Calu3 (cell line): ENCODE measurements around the gene DISP3. TPM values are rescaled to one million over a fixed set of nuclear protein-coding genes. Genes with fewer than 3 reads are reported as not detected.

Experiments used
- BruUV-seq: library from RNA; stranded (reverse); fragments of 400-500 nt; replicated peaks from 2 replicates; lab custom pipeline; 2021; lab: Mats Ljungman, UMichigan
- CTCF ChIA-PET: fragments of 300-600 bp; sonication (Branson Sonifier 250); formaldehyde crosslinking; loops from one replicate; lab custom pipeline; 2022; ENCODE audit warnings: antibody characterized with exemption; lab: Charles Lee
- DNase-seq: peaks from one replicate; pipeline ENCODE4 v3.0.0; 2022
- H3K27ac Mint-ChIP-seq: one replicate; pipeline ENCODE4 v1.8.0; 2022; ENCODE audit warnings: mixed read lengths; ENCODE audit not compliant: unreplicated experiment
- H3K27me3 Mint-ChIP-seq: one replicate; pipeline ENCODE4 v1.8.0; 2022; ENCODE audit warnings: mixed read lengths; ENCODE audit not compliant: unreplicated experiment
- H3K36me3 Mint-ChIP-seq: one replicate; pipeline ENCODE4 v1.8.0; 2022; ENCODE audit warnings: mild to moderate bottlenecking, moderate library complexity, mixed read lengths; ENCODE audit not compliant: insufficient read depth, unreplicated experiment
- H3K4me1 Mint-ChIP-seq: one replicate; pipeline ENCODE4 v1.8.0; 2022; ENCODE audit warnings: mild to moderate bottlenecking, low read depth, mixed read lengths; ENCODE audit not compliant: unreplicated experiment
- H3K4me3 Mint-ChIP-seq: one replicate; pipeline ENCODE4 v1.8.0; 2022; ENCODE audit warnings: mild to moderate bottlenecking, low read depth, moderate library complexity, mixed read lengths; ENCODE audit not compliant: unreplicated experiment
- H3K9me3 Mint-ChIP-seq: one replicate; pipeline ENCODE4 v1.8.0; 2022; ENCODE audit warnings: low read depth, mixed read lengths; ENCODE audit not compliant: unreplicated experiment
- CTCF ChIP-seq: fragments of 200-600 bp; IDR thresholded peaks from one replicate; pipeline ENCODE4 v1.8.0; 2022; ENCODE audit warnings: antibody characterized with exemption; ENCODE audit not compliant: unreplicated experiment
- intact Hi-C: fragments of 100-400 bp; cut with micrococcal nuclease; formaldehyde crosslinking; loops from one replicate; pipeline ENCODE4 v1.10.0; 2022; ENCODE audit not compliant: unreplicated experiment
- total RNA-seq: library from RNA; stranded (reverse); gene quantifications from 2 replicates; pipeline ENCODE4 v1.2.3, GENCODE V29; 2022

DISP3 gene
- total RNA-seq, 1 experiment from 2014 or later, result 1.3 TPM

- no peaks in the 10 kb centered on the region for H3K4me1 Mint-ChIP-seq
- intact Hi-C loops, result no loop called here
- no peaks in the 10 kb centered on the region for H3K9me3 Mint-ChIP-seq
- no peak overlapping the region for H3K4me3 Mint-ChIP-seq
- H3K36me3 Mint-ChIP-seq, result no peaks in the 10 kb centered on the region
- no peak for DNase-seq
- no TSS peak for BruUV-seq
- no peak for TF ChIP-seq CTCF
- CTCF ChIA-PET, result no interaction called here
- no peak overlapping the region for H3K27ac Mint-ChIP-seq
- H3K27me3 Mint-ChIP-seq, result peaks cover 53% of the 10 kb centered on the region
These were observed 59.1 kb downstream of the DISP3 start for GRCh38 chr1:11537854-11538591.

- peaks cover 60% of the 10 kb centered on the region for H3K27me3 Mint-ChIP-seq
- no peak for DNase-seq
- H3K27ac Mint-ChIP-seq, result no peak overlapping the region
- intact Hi-C loops, result no loop called here
- H3K9me3 Mint-ChIP-seq, result no peaks in the 10 kb centered on the region
- no peaks in the 10 kb centered on the region for H3K4me1 Mint-ChIP-seq
- TF ChIP-seq CTCF, result no peak
- H3K36me3 Mint-ChIP-seq, result no peaks in the 10 kb centered on the region
- no peak overlapping the region for H3K4me3 Mint-ChIP-seq
- no TSS peak for BruUV-seq
- CTCF ChIA-PET, result no interaction called here
These were observed 59.9 kb downstream of the DISP3 start for GRCh38 chr1:11538886-11539285.

- no peak overlapping the region for H3K27ac Mint-ChIP-seq
- H3K27me3 Mint-ChIP-seq, result peaks cover 69% of the 10 kb centered on the region
- no peaks in the 10 kb centered on the region for H3K9me3 Mint-ChIP-seq
- intact Hi-C loops, result no loop called here
- CTCF ChIA-PET, result no interaction called here
- DNase-seq, result no peak
- no peak overlapping the region for H3K4me3 Mint-ChIP-seq
- no TSS peak for BruUV-seq
- H3K36me3 Mint-ChIP-seq, result no peaks in the 10 kb centered on the region
- no peak for TF ChIP-seq CTCF
- H3K4me1 Mint-ChIP-seq, result no peaks in the 10 kb centered on the region
These were observed 61.2 kb downstream of the DISP3 start for GRCh38 chr1:11539850-11540772.

GRCh38 chr1:11540773-11541160 is 61.8 kb downstream of the DISP3 start:
- intact Hi-C loops, result no loop called here
- no peak for TF ChIP-seq CTCF
- H3K4me1 Mint-ChIP-seq, result no peaks in the 10 kb centered on the region
- no peaks in the 10 kb centered on the region for H3K9me3 Mint-ChIP-seq
- no peak overlapping the region for H3K4me3 Mint-ChIP-seq
- H3K36me3 Mint-ChIP-seq, result no peaks in the 10 kb centered on the region
- no TSS peak for BruUV-seq
- no peak overlapping the region for H3K27ac Mint-ChIP-seq
- H3K27me3 Mint-ChIP-seq, result peaks cover 76% of the 10 kb centered on the region
- CTCF ChIA-PET, result no interaction called here
- no peak for DNase-seq
